Measurements from ENCODE around the gene OSBPL2.

The OSBPL2 gene

DNA sequence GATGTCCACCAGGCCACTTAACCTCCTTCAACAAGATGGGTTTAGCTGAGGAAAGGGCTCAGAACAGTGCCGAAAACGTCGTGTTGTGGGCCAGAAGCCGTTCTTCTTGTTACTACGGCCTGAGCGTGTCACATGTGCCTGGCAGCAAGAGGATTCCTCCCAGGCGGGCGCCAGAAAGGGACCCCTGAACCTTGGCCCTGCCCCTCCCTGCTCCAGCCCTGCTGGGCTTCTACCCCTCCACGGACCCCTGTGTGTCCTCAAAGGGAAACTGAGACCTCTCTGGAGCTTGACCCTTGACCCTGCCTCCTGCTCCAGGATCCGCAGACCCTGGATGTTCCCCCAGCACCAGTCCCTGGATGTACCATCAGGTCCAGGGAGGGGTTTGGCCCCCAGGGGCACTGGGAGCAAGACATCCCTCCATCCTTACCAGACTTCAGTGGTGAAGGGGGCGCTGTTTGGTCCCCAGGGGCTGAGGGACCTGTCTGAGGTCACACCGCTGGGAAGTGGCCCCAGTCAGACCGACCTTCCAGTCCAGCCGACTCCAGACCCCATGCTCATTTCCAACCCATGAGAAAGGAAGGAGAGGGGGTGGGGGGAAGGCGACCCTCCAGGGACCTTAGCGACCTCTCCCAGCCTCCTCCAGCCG lies 28.3 kb upstream of the OSBPL2 start:
- TF ChIP-seq, protein P1, sequence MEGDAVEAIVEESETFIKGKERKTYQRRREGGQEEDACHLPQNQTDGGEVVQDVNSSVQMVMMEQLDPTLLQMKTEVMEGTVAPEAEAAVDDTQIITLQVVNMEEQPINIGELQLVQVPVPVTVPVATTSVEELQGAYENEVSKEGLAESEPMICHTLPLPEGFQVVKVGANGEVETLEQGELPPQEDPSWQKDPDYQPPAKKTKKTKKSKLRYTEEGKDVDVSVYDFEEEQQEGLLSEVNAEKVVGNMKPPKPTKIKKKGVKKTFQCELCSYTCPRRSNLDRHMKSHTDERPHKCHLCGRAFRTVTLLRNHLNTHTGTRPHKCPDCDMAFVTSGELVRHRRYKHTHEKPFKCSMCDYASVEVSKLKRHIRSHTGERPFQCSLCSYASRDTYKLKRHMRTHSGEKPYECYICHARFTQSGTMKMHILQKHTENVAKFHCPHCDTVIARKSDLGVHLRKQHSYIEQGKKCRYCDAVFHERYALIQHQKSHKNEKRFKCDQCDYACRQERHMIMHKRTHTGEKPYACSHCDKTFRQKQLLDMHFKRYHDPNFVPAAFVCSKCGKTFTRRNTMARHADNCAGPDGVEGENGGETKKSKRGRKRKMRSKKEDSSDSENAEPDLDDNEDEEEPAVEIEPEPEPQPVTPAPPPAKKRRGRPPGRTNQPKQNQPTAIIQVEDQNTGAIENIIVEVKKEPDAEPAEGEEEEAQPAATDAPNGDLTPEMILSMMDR (IDR thresholded peaks at IDR 0.05; ENCODE audit: insufficient read depth, low read length, poor library complexity, severe bottlenecking): no peak

DNA sequence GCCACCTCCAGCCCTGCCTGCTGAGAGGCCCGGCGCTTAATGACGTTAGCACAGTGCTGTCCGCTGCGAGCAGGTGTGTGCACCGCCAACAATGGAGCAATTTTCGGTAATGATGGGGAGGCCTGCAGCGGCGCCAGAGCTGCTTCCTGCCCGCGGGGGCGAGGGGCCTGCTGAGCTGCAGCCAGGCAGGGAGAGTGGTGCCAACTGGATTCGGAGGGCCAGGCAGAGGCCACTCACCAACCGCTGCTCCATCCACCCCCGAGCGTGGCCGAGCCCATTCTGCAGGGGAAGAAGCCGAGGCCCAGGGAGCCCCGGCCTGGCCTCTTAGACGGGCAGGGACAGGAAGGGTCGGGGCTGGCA lies 27.8 kb upstream of the OSBPL2 start:
- TF ChIP-seq, protein P1 (IDR thresholded peaks at IDR 0.05; ENCODE audit: insufficient read depth, low read length, poor library complexity, severe bottlenecking): no peak
- H3K4me3 ChIP-seq (replicated peaks; ENCODE audit: low read depth, low read length): no peak overlapping the region
- H3K36me3 ChIP-seq (ENCODE audit: control insufficient read depth, insufficient read depth, low read length): no peaks in the 10 kb centered on the region; the same call in 1 of the 2 replicates
- DNase-seq (ENCODE audit: extremely low read depth, insufficient read length): no peak
- no peaks in the 10 kb centered on the region for H3K27me3 ChIP-seq (replicated peaks; ENCODE audit: control insufficient read depth, insufficient read depth, low read length)

More for the DNA sequence above, 28.3 kb upstream of the OSBPL2 start:
- no peak overlapping the region for H3K4me3 ChIP-seq (replicated peaks; ENCODE audit: low read depth, low read length)
- no peak for DNase-seq (ENCODE audit: extremely low read depth, insufficient read length)
- H3K27me3 ChIP-seq (replicated peaks; ENCODE audit: control insufficient read depth, insufficient read depth, low read length): no peaks in the 10 kb centered on the region
- H3K36me3 ChIP-seq (ENCODE audit: control insufficient read depth, insufficient read depth, low read length): no peaks in the 10 kb centered on the region; the same call in 1 of the 2 replicates

DNA sequence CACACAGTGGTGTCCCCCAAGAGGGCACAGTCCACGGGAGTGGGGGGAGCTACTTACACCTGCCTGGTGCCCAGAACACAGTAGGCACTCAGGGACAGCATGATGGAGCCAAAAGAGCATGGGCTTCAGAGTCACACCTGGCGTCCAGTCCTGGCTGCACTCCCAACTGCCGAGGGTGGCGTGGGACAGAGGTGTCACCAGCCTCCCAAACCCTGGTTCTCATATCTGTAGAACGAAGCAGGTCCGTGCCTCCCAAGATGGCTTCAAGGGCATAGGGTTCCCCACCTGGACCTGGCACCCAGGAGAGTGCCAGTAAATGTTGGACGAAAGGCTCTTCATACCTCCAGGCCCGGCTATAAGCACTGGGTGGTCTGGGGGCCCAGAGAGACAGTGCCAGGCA lies 27.1 kb upstream of the OSBPL2 start:
- Histone ChIP-seq H3K36me3 (ENCODE audit: control insufficient read depth, insufficient read depth, low read length) (no peaks in the 10 kb centered on the region; the same call in 1 of the 2 replicates), H3K27me3 (replicated peaks; ENCODE audit: control insufficient read depth, insufficient read depth, low read length) (no peaks in the 10 kb centered on the region), H3K4me3 (replicated peaks; ENCODE audit: low read depth, low read length) (no peak overlapping the region)
- no peak for DNase-seq (ENCODE audit: extremely low read depth, insufficient read length)
- TF ChIP-seq, protein P1 (IDR thresholded peaks at IDR 0.05; ENCODE audit: insufficient read depth, low read length, poor library complexity, severe bottlenecking): no peak

DNA sequence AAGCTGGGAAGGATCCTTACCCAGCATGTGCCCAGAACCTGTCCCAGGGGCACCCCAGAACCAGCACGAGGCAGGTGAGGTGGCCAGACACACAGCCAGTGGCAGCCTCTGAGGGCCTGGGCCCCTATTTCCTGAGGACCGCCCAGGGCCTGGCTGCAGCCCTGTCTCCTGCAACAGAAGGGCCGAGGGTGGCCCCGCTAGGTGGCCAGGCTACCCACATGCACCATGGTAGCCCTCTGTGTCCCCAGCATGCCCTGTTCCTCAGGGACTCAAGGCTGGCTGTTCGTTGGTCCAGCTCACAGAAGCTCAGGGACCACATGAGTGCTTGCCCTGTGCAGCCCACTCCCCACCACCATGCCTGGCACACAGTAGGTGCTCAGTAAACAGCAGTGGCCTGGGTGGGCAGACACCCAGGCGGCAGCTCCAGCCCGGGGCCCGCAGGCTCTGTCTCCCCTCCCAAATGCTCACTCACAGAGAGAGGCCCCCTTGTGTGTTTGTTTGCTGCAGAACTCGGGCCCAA lies 26.5 kb upstream of the OSBPL2 start:
- no peaks in the 10 kb centered on the region; the same call in 1 of the 2 replicates for H3K27me3 ChIP-seq (replicated peaks; ENCODE audit: control insufficient read depth, insufficient read depth, low read length)
- DNase-seq (ENCODE audit: extremely low read depth, insufficient read length): no peak
- TF ChIP-seq, protein P1 (IDR thresholded peaks at IDR 0.05; ENCODE audit: insufficient read depth, low read length, poor library complexity, severe bottlenecking): no peak
- H3K4me3 ChIP-seq (replicated peaks; ENCODE audit: low read depth, low read length): no peak overlapping the region
- no peaks in the 10 kb centered on the region for H3K36me3 ChIP-seq (ENCODE audit: control insufficient read depth, insufficient read depth, low read length)

DNA sequence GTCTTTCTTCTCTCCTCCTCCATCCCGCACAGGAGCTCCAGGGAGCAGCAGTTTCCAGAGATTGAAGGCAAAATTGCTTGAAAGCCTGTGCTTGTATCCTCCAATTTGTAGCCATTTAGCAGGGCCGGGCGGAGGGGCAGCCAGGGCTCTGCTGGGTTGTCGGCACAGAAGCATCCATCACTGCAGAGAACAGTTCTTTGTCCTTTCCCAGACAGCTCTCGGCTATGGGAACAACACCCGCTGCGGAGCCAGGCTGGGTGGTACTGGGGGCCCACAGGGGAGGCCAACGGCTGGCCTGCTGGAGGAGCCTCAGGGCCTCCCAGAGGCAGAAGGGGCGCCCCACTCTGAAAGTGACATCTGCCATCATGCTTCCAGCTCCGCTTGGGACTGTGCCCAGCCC lies 26.0 kb upstream of the OSBPL2 start:
- Histone ChIP-seq H3K4me3 (replicated peaks; ENCODE audit: low read depth, low read length) (no peak overlapping the region), H3K27me3 (replicated peaks; ENCODE audit: control insufficient read depth, insufficient read depth, low read length) (no peaks in the 10 kb centered on the region; the same call in 1 of the 2 replicates), H3K36me3 (ENCODE audit: control insufficient read depth, insufficient read depth, low read length) (no peaks in the 10 kb centered on the region)
- TF ChIP-seq, protein P1 (IDR thresholded peaks at IDR 0.05; ENCODE audit: insufficient read depth, low read length, poor library complexity, severe bottlenecking): no peak
- DNase-seq (ENCODE audit: extremely low read depth, insufficient read length): no peak

Data from GM06990 (cell line).